HG03135 (cell line): Measurements from ENCODE around the gene C21orf58.
A peak's percentile ranks its signal among the peaks of the same experiment; 100 is the strongest.
"Not testable (repeated sequence)": the region's sequence is repeated elsewhere in the genome, so short reads cannot be mapped to it uniquely, and the experiment has no call there.

ENCODE experiments used
- ATAC-seq: cut with Tn5 transposase; IDR thresholded peaks from one replicate; pipeline ENCODE4 v1.9.1; 2021; ENCODE audit warnings: mild to moderate bottlenecking, moderate library complexity; ENCODE audit not compliant: unreplicated experiment

Gene C21orf58

GRCh38 chr21:46325073-46325912 lies 1.6 kb upstream of the C21orf58 start:
- ATAC-seq: peak; percentile 7

GRCh38 chr21:46324390-46325072 lies 861 bp upstream of the C21orf58 start:
- ATAC-seq: peak; percentile 49

DNA sequence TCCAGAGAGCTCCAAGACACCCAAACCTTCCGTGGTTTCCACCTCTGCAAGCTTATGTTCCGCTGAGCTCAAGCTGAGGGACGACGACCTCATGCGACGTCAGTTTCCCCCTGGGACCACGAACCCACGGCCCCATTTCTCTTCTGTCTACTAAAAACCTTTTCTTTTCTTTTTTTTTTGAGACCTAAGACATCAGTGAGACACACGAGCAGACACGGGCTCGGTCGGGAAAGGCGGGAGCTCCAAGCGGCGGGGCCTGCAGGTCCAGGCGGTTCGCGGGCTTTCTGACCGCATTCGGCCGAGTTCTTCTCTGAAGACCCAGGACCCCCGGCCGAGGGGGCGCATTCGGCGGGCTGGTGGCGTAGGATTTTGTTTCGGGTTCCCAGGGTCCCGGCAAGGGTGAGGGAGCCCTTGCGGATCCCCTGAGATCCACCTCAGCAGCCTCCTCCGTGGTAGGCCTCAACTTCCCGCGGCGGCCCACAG lies 402 bp downstream of the C21orf58 start:
- ATAC-seq: peak; percentile 3

DNA sequence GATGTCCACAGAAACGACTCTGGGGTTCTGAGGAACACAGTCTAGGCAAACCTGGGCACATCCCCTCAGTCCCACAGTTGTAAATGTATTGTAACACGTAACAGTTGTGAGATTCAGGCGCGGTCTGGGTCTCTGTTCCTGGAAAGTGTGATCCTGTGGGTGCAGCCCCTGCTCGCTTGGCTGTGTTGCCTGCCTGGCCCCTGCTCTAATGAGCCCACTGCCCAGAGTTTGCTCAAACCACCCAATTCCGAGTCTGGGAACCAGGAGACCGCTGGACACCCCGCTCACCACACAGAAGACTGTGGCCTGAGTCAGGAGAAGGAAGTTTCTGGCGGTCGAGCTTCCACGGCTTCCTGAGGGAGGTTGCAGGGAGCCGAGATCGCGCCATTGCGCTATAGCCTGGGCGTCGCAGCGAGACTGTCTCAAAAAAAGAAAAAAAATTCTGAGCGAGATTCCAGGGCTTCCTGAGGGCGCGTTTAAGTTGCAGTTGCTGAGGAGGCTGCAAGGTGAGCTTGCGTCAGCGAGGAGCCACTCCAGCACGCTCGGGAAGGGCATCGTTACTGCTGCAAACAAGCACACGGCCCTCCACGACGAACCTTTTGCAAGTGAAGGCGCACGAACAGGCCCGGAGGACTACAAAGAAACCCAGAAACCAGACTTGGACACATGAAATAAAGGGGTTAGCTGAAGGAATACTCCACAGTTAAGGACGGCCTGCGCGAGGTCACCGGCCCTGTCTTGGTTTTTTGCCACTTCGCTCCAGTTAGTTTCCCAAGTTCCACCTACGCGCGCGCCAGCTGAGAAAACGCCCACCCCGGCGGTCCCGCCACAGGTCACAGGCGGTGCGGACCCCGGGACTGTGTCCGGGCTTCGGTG lies 1.1 kb downstream of the C21orf58 start:
- no peak for ATAC-seq

DNA sequence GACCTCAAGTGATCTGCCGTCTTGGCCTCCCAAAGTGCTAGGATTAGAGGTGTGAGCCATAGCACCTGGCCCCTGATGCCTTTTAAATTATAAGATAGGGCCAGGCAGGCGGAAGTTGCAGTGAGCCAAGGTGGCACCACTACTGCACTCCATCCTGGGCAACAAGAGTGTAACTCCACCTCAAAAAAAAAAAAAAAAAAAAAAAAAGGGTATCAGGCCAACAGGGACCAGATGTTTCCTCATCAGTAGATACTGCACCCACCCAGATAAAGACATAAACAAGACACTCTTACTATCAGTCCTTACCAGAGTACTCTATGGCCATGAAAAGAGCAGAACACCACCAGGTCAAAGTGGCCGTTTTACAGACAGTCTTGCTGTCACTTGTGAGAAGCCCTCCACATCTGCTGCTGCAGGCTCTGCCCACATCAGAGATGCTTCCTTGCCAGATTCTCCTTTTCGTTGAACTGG lies 3.3 kb downstream of the C21orf58 start:
- ATAC-seq: no peak

DNA sequence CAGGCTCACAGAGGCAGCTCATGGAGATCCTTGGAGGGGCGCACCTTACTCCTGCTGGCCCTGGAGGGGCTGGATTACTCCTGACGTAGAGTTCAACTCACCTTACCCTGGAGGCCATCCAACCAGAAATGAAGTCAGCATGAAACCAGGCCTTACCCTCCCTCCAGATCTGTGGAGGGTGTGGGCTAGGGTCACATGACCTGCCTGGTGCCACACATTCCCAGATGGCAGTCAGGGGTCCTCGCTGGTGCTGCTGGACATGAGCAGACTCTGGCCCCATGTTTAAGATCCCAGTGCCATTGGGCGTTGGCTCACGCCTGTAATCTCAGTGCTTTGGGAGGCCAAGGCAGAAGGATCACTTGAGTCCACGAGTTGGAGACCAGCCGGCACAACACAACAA lies 4.5 kb downstream of the C21orf58 start:
- no peak for ATAC-seq

- no peak for ATAC-seq
Observed at GRCh38 chr21:46318464-46318845, 5.2 kb downstream of the C21orf58 start.

GRCh38 chr21:46317710-46318463 lies 5.8 kb downstream of the C21orf58 start:
- no peak for ATAC-seq

DNA sequence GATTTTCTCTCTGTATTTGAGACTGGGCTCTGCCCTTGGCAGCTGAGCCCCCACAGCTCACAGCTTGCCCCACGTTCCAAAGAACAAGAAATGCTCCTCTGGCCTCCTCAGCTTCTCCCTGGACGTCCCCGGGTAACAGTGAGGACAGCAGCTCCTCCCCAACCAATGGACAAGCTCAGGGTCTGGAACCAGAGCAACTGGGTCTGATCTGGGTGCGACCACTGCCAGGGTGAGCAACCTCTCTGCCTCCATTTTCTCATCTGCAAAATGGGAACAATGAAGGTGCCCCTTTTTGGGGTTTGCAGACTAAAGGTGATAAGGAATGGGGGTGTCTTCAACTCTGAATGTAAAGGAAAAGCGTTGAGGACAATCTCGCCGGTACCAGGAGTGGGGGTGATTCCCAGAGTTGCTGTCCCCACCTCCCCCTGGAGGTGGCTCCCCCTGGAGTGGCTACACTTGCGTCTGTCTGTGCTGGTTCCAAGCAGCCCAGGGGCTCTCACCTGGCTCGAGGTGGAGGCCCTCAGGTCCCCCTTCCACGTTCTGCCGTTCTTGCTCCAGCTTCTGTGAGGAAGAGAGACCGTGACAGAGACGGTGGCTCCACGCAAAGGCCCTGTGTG lies 6.9 kb downstream of the C21orf58 start:
- ATAC-seq: no peak

GRCh38 chr21:46314441-46315020 lies 9.1 kb downstream of the C21orf58 start:
- no peak for ATAC-seq

GRCh38 chr21:46312949-46313348 lies 10.7 kb downstream of the C21orf58 start:
- no peak for ATAC-seq

DNA sequence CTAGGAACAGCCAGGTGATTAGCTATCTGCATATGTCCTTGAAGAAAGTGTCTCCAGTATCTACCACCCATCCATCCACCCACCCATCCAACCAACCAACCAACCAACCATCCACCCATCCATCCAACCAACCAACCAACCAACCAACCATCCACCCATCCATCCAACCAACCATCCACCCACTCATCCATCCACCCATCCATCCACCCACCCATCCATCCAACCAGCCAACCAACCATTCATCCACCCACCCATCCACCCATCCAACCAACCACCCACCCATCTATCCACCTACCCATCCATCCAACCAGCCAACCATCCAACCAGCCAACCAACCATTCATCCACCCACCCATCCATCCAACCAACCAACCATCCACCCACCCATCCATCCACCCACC lies 12.1 kb downstream of the C21orf58 start:
- ATAC-seq: no peak

GRCh38 chr21:46310260-46310659 lies 13.4 kb downstream of the C21orf58 start:
- not testable (repeated sequence) for ATAC-seq

DNA sequence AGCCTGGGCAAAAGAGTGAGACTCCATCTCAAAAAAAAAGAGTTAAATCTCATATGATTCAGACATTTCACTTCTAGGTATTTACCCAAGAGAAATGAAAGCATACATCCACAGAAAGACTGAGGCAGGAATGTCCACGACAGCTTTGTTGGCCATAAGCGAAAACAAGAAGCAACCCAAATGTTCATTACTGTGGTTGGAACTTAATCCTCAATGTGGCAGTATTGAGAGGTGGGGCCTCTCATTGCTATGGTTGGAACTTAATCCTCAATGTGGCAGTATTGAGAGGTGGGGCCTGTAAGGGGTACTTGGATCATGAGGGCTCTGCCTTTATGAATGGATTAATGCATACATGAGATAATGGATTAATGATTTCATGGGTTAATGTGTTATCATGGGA lies 15.2 kb downstream of the C21orf58 start:
- ATAC-seq: no peak

DNA sequence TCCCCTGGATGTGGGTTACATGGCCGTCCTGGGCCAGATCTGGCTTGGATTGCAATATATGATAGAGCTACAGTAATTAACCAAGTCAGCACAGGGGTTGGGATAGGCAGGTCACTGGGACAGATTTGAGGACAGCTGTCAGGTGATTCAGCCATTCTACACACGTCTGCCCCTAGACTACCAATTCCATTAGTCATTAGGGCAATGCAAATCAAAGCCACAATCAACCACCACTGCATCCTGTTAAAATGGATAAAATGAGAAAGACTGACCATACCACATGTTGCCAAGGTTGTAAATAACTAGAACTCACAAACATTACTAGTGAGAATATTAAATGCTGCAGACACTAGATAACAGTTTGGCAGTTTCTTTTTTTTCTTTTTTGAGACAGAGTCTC lies 16.0 kb downstream of the C21orf58 start:
- no peak for ATAC-seq

- no peak for ATAC-seq
Observed at GRCh38 chr21:46304955-46305354, 18.7 kb downstream of the C21orf58 start.

GRCh38 chr21:46304437-46304836 lies 19.2 kb downstream of the C21orf58 start:
- ATAC-seq: no peak

- no peak for ATAC-seq
Observed at GRCh38 chr21:46301759-46302158, 21.9 kb downstream of the C21orf58 start.

GRCh38 chr21:46299167-46299566 lies 24.5 kb downstream of the C21orf58 start:
- ATAC-seq: no peak
